Panc1 (cell line): ENCODE results near the gene PRR35. TPM values are rescaled to one million over a fixed set of nuclear protein-coding genes. Genes with fewer than 3 reads are reported as not detected.

Experiments used
- ATAC-seq: fragments of 200-7000 bp; cut with Tn5 transposase; 2 replicates; pipeline ENCODE4 v1.9.1; 2020; ENCODE audit warnings: mild to moderate bottlenecking, moderate library complexity
- BruUV-seq: library from RNA; stranded (reverse); fragments of 400-500 nt; replicated peaks from 2 replicates; lab custom pipeline; 2021; lab: Mats Ljungman, UMichigan
- CTCF ChIA-PET: fragments of 300-600 bp; sonication (Branson Sonifier 250); formaldehyde crosslinking; loops from one replicate; lab custom pipeline; 2022; ENCODE audit warnings: antibody characterized with exemption; lab: Charles Lee
- POLR2A ChIA-PET: fragments of 300-600 bp; sonication (Branson Sonifier 250); formaldehyde crosslinking; loops from one replicate; lab custom pipeline; 2022; ENCODE audit warnings: antibody characterized with exemption; lab: Charles Lee
- DNase-seq: peaks from one replicate; pipeline ENCODE4 v3.0.0-alpha.2; 2010; ENCODE audit warnings: low read depth, low spot score
- H3K27ac ChIP-seq: 2 replicates; pipeline ENCODE4 v1.5.1; 2011; ENCODE audit warnings: mild to moderate bottlenecking, low read length, inconsistent platforms
- H3K27me3 ChIP-seq: fragments of 200-500 bp; sonication (Bioruptor generic); 2 replicates; pipeline ENCODE4 v1.6.0; 2014; ENCODE audit warnings: low read length, inconsistent platforms; ENCODE audit not compliant: control insufficient read depth, insufficient read depth
- H3K36me3 ChIP-seq: fragments of 200-500 bp; sonication (Bioruptor generic); 2 replicates; pipeline ENCODE4 v1.5.1; 2014; ENCODE audit warnings: inconsistent platforms, mild to moderate bottlenecking, low read length, moderate library complexity; ENCODE audit not compliant: control insufficient read depth, insufficient read depth
- H3K4me1 ChIP-seq: 2 replicates; pipeline ENCODE4 v1.5.1; 2011; ENCODE audit warnings: inconsistent platforms, mild to moderate bottlenecking, low read length, moderate library complexity; ENCODE audit not compliant: control insufficient read depth, insufficient read depth
- H3K4me3 ChIP-seq, 2 experiments: 2 replicates each; pipeline ENCODE4 v1.5.1; 2011 to 2012; ENCODE audit warnings: low read depth in 2 of 2, low read length in 2 of 2, mild to moderate bottlenecking in 2 of 2, inconsistent platforms in 1 of 2, moderate library complexity in 1 of 2
- H3K9me3 ChIP-seq: fragments of 200-500 bp; sonication (Bioruptor generic); 2 replicates; pipeline ENCODE4 v1.5.1; 2014; ENCODE audit warnings: low read depth, mild to moderate bottlenecking, inconsistent platforms, low read length, moderate library complexity; ENCODE audit not compliant: control insufficient read depth, insufficient read depth
- CTCF ChIP-seq: fragments of 450-650 bp; IDR thresholded peaks from 2 replicates; pipeline ENCODE4 v1.5.1; 2017; ENCODE audit warnings: mild to moderate bottlenecking
- POLR2AphosphoS5 ChIP-seq: IDR thresholded peaks from 2 replicates; pipeline ENCODE4 v1.6.1; 2012; ENCODE audit warnings: mild to moderate bottlenecking, low read depth, low read length, moderate library complexity
- REST ChIP-seq, 2 experiments: IDR thresholded peaks; 2 replicates each; pipeline ENCODE4 v1.6.1; 2011 to 2012; ENCODE audit warnings: low read depth in 2 of 2, control low read depth in 1 of 2, low read length in 1 of 2, mild to moderate bottlenecking in 1 of 2, moderate library complexity in 1 of 2; ENCODE audit not compliant: insufficient read depth in 1 of 2
- SIN3A ChIP-seq: IDR thresholded peaks from 2 replicates; pipeline ENCODE4 v1.6.1; 2012; ENCODE audit warnings: low read depth, mild to moderate bottlenecking, low read length, moderate library complexity, borderline replicate concordance; ENCODE audit not compliant: insufficient read depth
- TCF7L2 ChIP-seq: IDR thresholded peaks from 2 replicates; pipeline ENCODE4 v1.6.1; 2011; ENCODE audit warnings: mild to moderate bottlenecking, low read depth, low read length, inconsistent platforms
- in situ Hi-C: cut with HindIII; loops from 2 replicates; pipeline ENCODE4 v1.10.0; 2016; ENCODE audit warnings: low sequenced_read_pairs, low pct_unique_long_range_greater_than_20kb
- intact Hi-C: fragments of 100-400 bp; cut with micrococcal nuclease; formaldehyde crosslinking; loops from one replicate; pipeline ENCODE4 v1.10.0; 2022; ENCODE audit not compliant: unreplicated experiment
- total RNA-seq: library from RNA; stranded (reverse); gene quantifications from one replicate; pipeline ENCODE4 v1.2.1, GENCODE V29; 2021; ENCODE audit not compliant: unreplicated experiment

The PRR35 gene
- total RNA-seq, 1 experiment from 2014 or later: 2.2 TPM

- in situ Hi-C loops (no loop called here), intact Hi-C loops (no loop called here)
- ChIA-PET POLR2A (no interaction called here), CTCF (no interaction called here)
- DNase-seq (no peak), ATAC-seq (no peak)
- Histone ChIP-seq H3K9me3 (no peaks in the 10 kb centered on the region), H3K27ac (no peak overlapping the region), H3K4me3 (no peak overlapping the region), H3K27me3 (no peaks in the 10 kb centered on the region), H3K4me1 (peaks cover 30% of the 10 kb centered on the region), H3K36me3 (no peaks in the 10 kb centered on the region)
- TF ChIP-seq REST (IDR thresholded peaks at IDR 0.05; ENCODE audit: insufficient read depth in 1 of 2, low read depth in 2 of 2, low read length in 1 of 2) (no peak), POLR2AphosphoS5 (no peak), SIN3A (no peak), TCF7L2 (no peak), CTCF (no peak)
- no TSS peak for BruUV-seq
These were observed 37.0 kb upstream of the PRR35 start for GRCh38 chr16:523097-523741.

GRCh38 chr16:524274-525040 lies 35.7 kb upstream of the PRR35 start:
- no peak for TF ChIP-seq SIN3A
- no peak; the same call in none of the 2 replicates for TF ChIP-seq POLR2AphosphoS5
- no peak for TF ChIP-seq REST (IDR thresholded peaks at IDR 0.05; ENCODE audit: insufficient read depth in 1 of 2, low read depth in 2 of 2, low read length in 1 of 2)
- TF ChIP-seq CTCF: no peak
- TF ChIP-seq TCF7L2: no peak
- Histone ChIP-seq H3K27me3 (no peaks in the 10 kb centered on the region), H3K9me3 (no peaks in the 10 kb centered on the region), H3K36me3 (no peaks in the 10 kb centered on the region), H3K4me1 (peaks cover 34% of the 10 kb centered on the region), H3K4me3 (no peak overlapping the region), H3K27ac (peak overlapping the region; percentile 14)
- intact Hi-C loops (no loop called here), in situ Hi-C loops (no loop called here)
- DNase-seq (no peak), ATAC-seq (no peak)
- CTCF ChIA-PET: interaction anchor here (0.6 kb wide), 1 partner anchor 132 kb away, joined by 4 read pairs; no protein-coding TSS in a partner anchor
- POLR2A ChIA-PET: no interaction called here
- BruUV-seq: no TSS peak
